Stimulated activated CD4-positive, alpha-beta T cell treated with anti-CD3 and anti-CD28 coated beads, Interleukin-4, amount 100 ng/mL, for 24 hours (primary cell): ENCODE measurements around the gene MREG.

Experiments
- DNase-seq: peaks from one replicate; pipeline ENCODE4 v3.0.0-alpha.2; 2020

The MREG gene, protein sequence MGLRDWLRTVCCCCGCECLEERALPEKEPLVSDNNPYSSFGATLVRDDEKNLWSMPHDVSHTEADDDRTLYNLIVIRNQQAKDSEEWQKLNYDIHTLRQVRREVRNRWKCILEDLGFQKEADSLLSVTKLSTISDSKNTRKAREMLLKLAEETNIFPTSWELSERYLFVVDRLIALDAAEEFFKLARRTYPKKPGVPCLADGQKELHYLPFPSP

GRCh38 chr2:216013080-216013909, at the start of gene MREG:
TSS of gene MREG (minus strand) at chr2:216013551. CDS start at chr2:216013327, 224 bp downstream.
- DNase-seq = peak; percentile 87

DNA sequence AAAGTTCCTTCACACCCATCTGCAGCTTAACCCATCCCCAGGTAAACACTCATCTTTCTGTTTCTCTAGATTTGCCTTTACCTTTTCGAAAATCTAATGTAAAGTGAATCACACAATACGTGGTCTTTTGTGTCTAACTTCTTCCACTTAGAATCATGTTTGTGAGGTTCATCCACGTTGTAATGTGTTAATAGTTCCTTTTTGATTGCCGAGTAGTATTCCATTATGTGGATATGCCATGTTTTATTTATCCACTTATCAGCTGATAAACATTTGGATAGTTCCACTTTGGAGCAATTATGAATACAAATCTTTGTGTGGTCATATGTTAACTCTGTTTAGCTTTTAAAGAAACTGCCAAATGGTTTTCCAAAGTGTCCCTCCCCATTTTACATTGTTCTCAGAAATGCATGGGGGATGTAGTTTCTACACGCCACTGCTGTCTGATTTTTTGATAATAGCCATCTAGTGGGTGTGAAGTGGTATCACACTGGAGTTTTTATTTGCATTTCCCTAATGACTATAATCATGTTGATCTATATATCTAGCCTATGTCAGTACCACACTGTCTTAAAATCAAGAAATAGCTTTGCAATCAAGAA, 46.0 kb upstream of the MREG start:
- no peak for DNase-seq

GRCh38 chr2:216057688-216058193, 44.4 kb upstream of the MREG start:
- DNase-seq = peak; percentile 55

DNA sequence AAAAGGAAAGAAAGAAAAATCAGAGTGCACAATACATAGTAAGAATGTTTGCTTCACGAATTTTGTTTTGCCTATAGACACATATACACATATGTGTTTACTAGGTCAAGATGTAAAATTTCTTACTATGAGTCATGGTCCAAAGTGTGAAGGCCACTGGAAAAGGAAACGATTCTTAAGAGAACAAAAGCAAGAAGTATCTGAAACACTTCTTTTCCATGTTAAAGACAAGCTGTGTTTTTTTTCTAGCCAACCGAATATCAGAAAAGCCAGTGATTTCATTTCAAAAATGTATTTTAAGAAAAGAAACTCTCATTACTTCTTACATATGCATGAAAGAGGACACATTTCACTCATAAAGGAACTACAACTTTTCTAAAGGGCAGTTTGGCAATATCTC, 43.4 kb upstream of the MREG start:
- DNase-seq = no peak

DNA sequence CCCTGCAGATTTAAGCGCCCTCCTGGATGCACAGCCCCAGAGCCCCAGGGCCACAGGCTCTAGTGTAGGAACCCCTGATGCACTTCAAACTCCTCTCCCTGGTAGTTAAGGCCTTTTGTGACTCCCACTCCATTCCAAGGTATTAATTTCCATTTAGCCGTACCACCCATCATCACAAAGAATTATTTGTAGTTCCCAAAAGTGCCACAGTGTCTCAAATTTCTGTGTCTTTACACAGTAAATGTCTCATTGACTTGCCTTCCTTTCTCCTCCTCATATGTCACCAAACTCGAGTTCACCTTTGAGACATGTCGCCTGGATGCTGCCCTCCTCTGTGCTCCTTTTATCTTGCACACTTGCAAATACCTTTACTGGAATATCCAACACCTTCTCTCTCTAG, 42.3 kb upstream of the MREG start:
- DNase-seq = no peak

DNA sequence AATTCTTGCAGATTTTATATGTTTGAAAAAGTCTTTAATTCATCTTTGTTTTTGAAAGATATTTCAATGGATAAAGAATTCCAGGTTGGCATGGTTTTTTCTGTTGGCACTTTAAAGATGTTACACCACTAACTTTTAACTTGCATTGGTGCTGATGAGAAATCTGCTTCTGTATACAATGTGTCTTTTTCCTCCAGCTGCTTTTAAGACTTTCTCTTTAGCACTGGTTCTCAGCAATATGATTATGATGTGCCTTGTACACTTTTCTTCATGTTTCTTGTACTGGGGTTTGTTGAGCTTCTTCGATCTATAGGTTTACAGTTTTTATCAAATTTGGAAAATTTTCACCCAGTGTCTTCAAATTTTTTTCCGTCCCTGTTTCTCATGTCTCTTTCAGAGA, 39.1 kb upstream of the MREG start:
- DNase-seq = no peak

GRCh38 chr2:216051350-216051749, 38.0 kb upstream of the MREG start:
- DNase-seq = no peak

- DNase-seq = no peak
Measured at GRCh38 chr2:216049452-216049851, 36.1 kb upstream of the MREG start.

GRCh38 chr2:216047397-216047796, 34.0 kb upstream of the MREG start:
- DNase-seq = no peak

DNA sequence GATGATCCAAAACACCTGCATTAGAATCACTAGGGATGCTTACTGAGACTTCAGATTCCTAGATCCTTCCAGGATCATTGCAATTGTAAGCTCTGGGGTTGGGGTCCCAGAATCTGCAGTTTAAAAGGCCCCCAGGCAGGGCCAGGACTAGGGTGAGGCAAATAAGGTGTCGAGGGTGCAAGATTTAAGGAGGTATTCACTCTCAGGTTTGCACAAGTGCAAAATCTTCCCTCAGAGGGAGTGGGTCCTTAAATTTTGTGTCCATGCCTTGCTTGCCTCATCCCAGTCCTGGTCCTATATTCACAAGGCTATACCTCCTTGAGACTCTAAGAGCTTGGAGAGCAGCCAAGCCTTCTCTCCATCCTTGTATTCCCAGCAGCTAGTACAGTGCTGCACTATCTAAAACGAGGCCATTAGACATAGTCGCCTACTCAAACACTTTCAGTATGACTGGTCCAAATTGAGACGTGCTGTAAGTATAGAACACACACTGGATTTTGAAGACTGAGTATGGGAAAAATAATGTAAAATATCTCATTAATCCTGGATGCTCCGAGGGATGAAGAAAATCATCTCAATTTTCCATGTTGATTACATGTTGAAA, 31.6 kb upstream of the MREG start:
- DNase-seq = no peak

- DNase-seq = no peak
Measured at GRCh38 chr2:216043949-216044348, 30.6 kb upstream of the MREG start.

- DNase-seq = no peak
Measured at GRCh38 chr2:216041438-216041837, 28.1 kb upstream of the MREG start.

DNA sequence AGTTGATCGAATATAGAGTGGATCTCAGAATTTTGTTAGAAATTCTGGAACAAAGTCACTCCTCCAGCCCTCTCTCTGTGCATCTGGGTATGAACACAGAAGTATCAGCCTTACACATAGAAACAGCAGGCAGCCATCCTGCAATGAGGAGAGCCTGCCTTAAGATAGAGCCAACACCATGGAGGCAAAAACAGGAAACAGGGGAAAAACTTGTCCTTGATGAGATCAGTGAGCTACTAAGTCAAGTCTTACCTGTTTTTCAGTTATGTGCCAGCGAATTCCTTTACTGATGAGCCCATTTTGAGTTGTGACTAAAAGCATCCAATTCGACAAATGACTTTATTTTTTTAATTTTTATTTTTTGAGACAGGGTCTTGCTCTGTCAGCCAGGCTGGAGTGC, 26.6 kb upstream of the MREG start:
- no peak for DNase-seq

DNA sequence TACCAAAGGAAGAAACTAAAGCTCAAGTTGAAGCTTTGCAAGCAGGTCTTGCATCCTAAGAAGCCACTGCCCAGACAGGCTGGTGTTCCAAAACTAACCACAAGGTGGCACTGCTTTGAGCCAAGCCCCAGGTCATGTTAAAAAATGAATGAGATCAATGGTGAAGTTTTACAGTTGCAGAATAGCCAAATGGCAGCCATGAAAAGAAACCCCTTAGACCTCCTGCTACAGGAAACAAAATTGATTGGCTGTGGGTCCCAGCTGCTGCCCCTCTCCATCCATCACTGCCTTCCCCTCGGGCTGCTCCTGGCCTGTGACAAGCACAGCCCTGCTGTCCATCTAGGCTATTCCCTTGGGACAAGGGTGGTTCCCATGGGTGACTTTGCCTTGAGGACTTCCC, 20.7 kb upstream of the MREG start:
- DNase-seq = peak; percentile 87

- no peak for DNase-seq
Measured at GRCh38 chr2:216033403-216033802, 20.1 kb upstream of the MREG start.

DNA sequence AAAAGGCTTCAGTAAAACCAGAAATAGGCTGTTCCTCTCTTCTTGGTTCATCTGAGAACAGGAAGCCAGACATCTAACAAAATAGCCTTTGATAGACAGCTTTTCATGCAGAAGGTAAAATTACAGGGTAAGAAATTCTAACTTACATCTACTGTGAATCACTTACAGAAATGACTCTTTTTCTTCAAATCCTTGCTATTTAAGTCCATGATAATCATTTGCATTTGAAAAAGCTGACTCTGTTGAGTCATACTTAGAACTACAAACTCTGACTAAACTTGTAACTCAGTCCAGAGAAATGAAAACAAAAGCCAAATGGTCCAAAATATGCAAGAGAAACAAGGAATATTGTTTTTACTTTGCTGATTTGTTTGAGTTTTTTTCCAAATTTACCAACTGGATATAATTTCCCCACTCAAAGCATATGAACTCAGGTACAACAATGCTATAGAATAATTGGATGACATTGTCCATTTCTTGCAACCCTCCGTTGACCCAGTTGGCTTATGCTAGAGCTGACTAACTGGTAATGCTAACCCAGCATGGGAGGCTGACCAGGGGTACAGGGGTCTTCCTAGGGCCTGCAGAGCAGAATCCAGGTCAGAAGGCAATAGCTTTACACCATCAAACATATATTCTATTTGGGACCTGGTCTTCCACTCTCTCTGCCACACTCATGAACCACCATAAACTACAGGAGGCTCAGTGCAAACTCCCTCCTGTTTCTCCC, 18.8 kb upstream of the MREG start:
- no peak for DNase-seq

DNA sequence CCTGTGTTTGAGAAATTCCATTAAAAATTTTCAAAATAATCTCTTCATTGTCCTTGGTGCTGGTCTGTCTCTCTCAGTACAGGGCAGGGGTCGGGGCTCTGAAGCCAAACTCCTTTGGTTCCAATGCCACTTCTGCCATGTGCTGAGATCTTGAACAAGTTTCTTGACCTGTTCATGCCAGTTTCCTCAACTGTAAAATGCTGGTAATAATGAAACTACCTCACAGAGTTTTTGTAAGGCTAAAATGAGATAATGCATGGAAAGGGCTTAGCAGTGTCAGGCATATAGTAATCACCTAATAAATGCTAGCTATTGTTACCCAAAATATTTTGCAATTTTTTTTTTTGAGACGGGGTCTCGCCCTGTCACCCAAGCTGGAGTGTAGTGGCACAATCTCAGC, 16.9 kb upstream of the MREG start:
- no peak for DNase-seq

DNA sequence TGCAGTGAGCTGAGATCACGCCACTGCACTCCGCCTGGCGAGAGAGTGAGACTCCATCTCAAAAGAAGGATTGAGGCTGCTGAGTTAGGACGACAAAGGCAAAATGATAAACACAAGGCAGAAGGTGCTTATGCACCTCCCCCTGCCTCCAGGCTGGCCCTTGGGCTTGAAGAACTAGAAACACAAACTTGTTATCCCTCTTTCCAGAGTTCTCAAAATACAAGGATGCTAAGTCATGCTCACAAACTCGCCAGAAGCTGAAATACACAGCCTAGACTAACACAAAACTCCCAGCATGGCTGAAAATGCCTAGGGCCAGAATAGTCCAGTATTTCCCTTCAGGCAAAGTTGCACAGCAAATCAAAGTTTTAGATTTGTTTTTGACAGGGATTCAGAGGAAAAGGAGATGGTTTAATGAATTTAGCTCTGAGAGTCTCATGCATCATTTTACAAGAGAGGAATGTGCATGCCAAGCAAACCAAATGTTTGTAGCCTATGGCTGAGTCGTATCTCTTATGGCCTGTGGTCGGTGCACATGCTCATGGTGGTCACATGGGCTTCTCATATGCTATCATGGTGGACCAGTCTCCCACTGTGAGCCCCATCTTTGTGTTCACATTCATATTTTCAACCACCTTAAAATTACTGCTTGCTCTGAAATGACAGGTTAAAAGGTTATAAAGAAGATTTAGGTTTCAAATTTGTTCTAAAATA, 16.2 kb upstream of the MREG start:
- DNase-seq = no peak

- no peak for DNase-seq
Measured at GRCh38 chr2:216024779-216025336, 11.5 kb upstream of the MREG start.

- peak; percentile 61 for DNase-seq
Measured at GRCh38 chr2:216023055-216023648, 9.8 kb upstream of the MREG start.
